ENCODE results near the gene FRMD4A. TPM values are rescaled to one million over a fixed set of nuclear protein-coding genes. Genes with fewer than 3 reads are reported as not detected.

Gene FRMD4A
- polyA plus RNA-seq, 5 donors = 48.9 to 60.9 (median 53.0) TPM

GRCh38 chr10:13708256-13708990 is 622.3 kb downstream of the FRMD4A start:
- no peak for DNase-seq

- peak; percentile 86 to 87 for DNase-seq
These were observed 623.4 kb downstream of the FRMD4A start for GRCh38 chr10:13707156-13707881.

- DNase-seq = no peak
These were observed 624.1 kb downstream of the FRMD4A start for GRCh38 chr10:13706604-13707003.

- no peak for DNase-seq
These were observed 624.5 kb downstream of the FRMD4A start for GRCh38 chr10:13706175-13706574.

- no peak for DNase-seq
These were observed 625.1 kb downstream of the FRMD4A start for GRCh38 chr10:13705526-13706174.

GRCh38 chr10:13704964-13705363 is 625.8 kb downstream of the FRMD4A start:
- DNase-seq = no peak

- DNase-seq = no peak
These were observed 626.7 kb downstream of the FRMD4A start for GRCh38 chr10:13703997-13704536.

- DNase-seq = no peak
These were observed 627.5 kb downstream of the FRMD4A start for GRCh38 chr10:13703101-13703818.

- DNase-seq = no peak
These were observed 629.4 kb downstream of the FRMD4A start for GRCh38 chr10:13701157-13701919.

GRCh38 chr10:13700473-13701144 is 630.1 kb downstream of the FRMD4A start:
- DNase-seq = no peak

GRCh38 chr10:13699216-13699615 is 631.5 kb downstream of the FRMD4A start:
- DNase-seq = no peak

GRCh38 chr10:13698217-13698616 is 632.5 kb downstream of the FRMD4A start:
- no peak for DNase-seq

GRCh38 chr10:13696071-13696470 is 634.7 kb downstream of the FRMD4A start:
- no peak for DNase-seq

- no peak for DNase-seq
These were observed 635.1 kb downstream of the FRMD4A start for GRCh38 chr10:13695588-13695987.

GRCh38 chr10:13693783-13694700 is 636.7 kb downstream of the FRMD4A start:
- DNase-seq = no peak

GRCh38 chr10:13690281-13690825 is 640.4 kb downstream of the FRMD4A start:
- no peak for DNase-seq

GRCh38 chr10:13686331-13686752 is 644.4 kb downstream of the FRMD4A start:
- no peak for DNase-seq

- no peak for DNase-seq
These were observed 644.8 kb downstream of the FRMD4A start for GRCh38 chr10:13685885-13686284.
